Measurements from ENCODE around the gene GPATCH4.
"Not testable (repeated sequence)": the region's sequence is repeated elsewhere in the genome, so short reads cannot be mapped to it uniquely, and the experiment has no call there.

The GPATCH4 gene

DNA sequence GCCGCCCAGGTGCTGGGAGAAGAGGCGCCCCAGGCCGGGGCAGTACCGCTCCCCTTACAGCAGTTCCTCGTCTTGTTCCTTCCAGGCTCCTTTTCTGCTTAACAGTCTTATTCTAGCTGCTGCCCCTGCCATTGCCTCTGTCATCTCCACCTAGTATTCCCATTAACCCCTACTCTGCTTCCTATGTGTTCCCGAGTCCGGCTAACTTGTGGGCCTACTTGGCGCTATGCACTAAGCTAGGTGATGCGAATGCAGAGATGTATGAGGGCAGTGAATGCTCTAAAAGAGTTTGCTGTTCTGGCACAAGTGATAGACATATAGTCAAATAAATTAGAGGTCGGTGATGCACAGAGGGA lies 28.6 kb downstream of the GPATCH4 start:
- no peak for DNase-seq

DNA sequence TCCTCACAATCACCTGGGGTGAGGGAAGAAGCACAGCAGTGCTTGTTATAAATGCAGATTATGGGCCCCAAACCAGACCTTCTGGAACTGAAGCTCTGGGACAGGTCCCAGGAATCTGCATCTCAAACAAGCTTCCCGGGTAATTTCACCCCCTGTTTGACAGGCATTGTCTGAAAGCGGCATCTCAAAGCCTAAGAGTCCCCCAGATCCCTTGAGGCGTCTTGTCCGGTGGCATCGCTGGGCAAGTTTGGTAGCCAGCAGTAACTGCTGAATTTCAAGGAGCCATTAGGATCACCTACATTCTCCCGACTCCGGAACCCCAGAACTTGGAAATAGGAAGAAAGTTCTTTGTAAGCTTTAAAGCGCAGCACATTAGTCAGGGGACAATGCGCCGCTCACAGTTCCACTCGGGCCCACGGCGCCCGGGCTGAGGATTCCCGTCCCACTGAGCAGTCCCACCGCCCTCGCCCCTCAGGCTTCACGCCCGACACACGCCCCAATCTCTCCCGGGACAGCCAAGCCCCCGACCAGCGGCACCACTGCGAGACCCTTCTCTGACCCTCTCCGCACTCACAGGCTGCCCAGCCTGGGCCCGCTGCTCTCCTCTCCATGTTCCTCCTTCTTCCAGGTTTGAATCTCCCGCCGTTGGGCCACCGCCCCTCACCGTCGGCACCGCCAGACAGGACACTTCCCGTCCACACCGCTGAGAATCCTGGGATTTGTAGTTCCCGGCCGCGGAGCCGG lies 29.2 kb downstream of the GPATCH4 start, which contains the start of gene IQGAP3:
Gene IQGAP3, minus strand, starts transcription at position 647 of the 744 bp plus-strand sequence. Its CDS starts 36 bp downstream, at position 611.
- DNase-seq, result peak; percentile 66

DNA sequence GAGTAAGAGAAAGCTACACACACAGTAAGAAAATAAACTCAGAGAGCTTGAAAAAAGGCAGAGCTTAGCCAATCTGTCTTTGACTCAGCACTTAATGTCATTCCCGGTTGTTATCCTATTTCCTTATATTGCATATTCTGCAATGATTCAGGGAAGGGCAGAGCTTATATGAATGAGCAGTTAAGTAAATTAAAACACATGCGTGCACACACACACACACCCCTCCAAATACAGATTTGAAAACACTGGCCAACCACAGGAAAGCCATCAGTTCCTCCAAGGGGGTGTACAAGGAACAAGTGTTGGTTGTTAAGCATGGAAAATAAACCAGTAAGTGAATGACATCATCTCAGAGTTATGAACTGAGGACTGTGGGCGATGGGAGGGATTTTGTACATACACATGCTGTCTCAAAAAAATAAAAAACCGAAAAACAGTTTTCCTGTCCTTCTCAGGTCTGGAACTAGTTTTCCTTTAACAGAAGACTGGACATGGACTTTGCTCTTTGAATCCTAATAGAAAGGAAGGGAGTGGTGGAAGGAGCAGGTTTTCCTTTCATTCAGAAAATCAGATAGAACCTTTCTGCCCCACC lies 29.9 kb downstream of the GPATCH4 start:
- no peak for DNase-seq

DNA sequence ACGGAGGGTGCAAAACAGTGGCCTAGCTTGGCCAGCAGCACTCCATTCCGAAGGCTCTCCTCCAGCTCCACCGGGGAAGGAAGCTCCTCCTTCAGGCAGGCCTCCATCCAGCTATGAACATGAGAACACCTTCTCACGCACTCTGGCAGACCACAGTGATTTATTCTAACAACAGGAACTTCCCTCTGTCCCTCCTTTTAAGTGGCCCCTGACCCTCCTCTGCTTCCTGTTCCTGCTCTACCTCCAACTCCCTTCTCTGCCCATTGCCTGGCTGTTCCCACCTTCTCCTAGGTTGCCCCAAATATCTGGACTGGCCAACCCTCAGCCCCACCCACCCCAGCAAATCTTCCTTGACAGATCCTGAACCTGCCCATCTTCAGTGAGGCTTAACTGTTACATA lies 34.8 kb downstream of the GPATCH4 start:
- no peak for DNase-seq

DNA sequence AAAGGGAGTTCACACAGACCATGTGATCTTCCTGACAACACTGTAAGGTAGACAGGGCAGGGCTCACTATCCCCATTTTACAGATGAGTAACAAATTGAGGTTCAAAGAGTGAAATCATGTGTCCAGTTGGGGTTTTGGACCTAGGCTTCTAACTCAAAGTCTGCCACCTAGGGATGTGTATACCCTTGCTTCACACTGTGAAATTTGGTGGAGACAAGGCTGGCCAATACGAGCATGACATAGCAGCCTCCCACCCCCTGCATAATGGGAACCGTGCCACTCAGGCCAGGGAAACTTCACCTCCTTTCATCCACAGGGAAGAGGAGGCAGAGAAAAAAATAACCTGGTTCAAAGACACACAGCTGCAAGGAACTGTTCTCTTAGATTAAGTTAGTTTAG lies 35.8 kb downstream of the GPATCH4 start:
- DNase-seq, result no peak

DNA sequence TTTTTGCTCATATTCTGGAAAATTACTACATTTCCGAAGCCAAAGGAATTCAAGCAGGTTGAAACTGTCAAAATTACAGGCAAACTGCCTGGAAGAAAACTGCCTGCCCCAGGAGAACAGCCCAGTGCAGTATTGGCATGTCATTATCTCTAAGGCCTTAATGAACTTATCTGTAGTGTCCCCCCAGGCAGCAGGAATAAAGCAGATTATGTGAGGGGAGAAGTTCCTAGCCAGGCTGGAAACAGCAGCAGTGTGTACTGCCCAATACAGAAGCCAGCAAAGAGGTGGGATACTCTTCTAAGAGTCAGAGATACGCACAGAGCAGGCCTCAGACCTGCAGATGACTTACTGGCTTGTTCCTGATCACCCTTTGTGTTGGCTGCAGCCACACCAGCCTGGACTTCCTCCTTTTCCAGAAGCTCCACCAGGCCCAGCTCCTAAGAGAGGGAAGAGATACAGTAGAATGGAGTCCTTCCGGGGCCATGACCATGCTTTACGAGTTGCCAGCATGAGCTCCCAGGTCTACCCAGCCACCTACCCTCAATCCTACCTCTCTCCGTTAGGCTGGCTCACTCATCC lies 40.6 kb downstream of the GPATCH4 start:
- no peak for DNase-seq

DNA sequence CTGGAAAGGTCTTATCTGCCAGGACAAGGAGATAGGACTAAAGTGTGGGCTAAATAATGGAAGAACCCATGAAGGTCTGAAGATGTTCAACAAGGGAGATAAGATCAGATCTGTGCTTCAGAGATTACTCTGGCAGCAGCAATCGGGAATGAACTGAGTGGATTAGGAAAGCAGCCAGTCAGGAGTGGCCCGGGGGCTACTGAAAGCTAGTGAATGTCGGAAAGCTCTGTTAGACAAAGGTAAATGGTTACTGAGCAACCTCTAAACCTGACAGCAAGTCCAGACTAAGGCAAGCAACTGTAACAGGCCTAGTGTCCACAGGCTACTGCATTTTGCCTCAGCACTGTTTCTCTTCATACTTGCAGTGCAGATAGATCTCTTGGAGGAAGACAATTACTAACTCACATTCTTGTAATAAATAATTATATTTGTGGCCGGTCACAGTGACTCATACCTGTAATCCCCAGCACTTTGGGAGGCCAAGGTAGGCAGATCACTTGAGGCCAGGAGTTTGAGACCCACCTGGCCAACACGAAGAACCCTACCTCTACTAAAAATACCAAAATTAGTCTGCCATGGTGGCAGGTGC lies 41.4 kb downstream of the GPATCH4 start:
- no peak for DNase-seq

DNA sequence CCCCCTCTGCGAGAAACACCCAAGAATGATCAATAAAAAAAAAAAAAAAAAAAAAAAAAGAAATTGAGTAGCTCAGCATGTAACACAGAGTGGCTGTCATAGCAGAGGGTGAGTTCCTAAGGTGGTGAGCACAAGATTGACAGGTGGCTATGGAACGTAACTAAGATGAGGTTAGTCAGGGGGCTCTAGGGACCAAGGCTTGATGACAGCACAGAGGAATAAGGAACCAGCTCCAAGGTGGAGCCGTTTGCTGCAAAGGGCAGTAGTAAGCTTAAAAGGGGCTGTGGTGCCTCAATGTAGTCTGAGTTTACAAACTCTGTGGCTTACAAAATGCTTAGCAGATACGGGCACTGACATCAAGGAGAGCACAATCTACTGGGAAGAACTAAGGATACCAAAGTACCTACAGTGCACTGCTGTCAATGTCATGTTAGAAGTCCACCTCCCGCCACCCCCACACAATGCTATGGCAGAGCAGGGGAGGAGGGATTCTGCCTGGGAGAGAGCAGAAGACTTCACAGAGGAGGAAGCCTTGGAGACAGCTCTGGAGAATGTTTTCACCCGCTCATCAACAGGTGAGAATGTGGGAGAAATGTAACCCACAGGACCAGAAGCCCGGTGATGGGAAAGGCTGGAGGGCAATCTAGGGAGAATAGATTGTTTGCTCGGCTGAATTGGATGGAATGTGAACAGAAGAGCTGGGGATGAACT lies 42.0 kb downstream of the GPATCH4 start:
- DNase-seq, result no peak

DNA sequence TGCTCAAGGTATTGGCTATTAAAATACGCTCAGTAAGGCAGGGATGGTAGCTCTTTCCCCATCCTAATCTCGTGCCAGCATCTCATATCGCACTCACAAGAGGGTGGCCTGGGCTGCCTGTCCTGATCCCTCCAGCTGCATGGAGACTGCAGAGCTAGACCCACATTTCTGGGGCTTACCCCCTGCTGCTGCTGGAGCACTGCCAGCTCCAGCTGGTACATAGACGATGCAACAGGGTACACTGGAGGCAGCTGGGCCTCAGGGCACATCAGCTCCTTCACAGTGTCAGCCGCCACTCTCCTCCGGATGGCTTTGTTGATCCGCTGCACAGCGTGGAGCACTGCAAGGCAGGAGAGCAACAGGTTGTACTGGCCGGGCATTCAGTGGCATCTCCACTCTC lies 44.9 kb downstream of the GPATCH4 start:
- no peak for DNase-seq

DNA sequence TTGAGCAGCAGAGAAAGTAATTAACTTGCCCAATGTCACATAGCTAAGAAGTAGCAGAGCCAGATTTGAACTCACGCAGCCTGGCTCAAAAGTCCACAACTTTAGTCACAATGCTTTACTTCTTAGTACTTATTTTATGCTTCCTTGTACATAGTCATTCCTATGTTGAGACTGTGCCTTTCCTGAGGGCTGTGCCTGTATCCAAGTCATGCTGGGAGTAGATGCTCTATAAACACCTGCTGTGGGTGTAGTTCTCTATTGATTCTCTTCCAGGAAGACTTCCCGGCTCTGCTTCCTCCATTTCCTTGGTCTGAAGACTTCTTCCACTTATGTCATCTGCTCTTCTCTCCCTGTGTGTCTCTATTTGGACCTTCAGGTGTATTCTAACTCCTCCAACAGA lies 45.6 kb downstream of the GPATCH4 start:
- DNase-seq, result no peak

DNA sequence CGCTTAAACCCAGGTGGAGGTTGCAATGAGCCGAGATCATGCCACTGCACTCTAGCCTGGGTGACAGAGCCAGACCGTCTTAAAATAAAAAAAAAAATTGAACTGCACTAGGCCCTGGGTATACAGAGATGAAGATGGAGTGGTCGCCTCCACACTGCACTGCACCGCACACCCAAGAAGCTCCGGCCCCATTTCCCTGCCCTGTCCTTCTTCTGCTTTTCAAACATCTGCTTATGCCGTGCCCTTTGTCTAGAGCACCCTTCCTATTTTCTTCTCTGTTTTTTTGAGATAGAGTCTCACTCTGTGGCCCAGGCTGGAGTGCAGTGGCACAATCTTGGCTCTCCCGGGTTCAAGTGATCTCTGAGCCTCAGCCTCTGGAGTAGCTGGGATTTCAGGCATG lies 46.3 kb downstream of the GPATCH4 start:
- no peak for DNase-seq

DNA sequence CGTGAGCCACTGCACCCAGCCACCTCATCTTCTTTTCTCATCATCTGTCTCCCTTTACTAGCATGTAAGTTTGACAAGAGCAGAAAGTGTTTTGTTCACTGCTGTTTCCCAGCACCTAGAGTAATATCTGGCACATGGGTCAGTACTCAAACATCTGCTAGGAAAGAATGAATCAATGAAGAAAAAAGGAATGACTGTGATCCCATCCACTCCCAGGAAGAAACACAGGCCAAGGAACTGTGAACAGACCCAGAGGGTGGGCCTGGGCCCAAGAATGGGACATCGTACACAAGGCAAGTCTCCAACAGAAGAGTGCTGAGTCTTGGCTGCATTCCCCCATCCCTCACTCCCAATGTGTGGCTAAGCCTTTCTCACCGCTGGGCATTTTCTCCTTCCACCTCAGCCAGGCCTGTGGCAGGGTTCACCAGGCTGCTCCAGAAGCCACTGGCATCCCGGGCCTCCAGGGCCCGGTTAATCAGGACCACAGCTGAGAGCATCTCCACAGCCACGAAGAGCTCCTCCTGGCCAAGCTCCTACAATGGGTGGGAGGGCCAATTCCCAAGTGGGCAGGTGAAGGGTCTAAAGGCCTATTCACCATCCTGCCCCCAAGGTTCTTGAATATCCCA lies 47.3 kb downstream of the GPATCH4 start:
- DNase-seq, result no peak

DNA sequence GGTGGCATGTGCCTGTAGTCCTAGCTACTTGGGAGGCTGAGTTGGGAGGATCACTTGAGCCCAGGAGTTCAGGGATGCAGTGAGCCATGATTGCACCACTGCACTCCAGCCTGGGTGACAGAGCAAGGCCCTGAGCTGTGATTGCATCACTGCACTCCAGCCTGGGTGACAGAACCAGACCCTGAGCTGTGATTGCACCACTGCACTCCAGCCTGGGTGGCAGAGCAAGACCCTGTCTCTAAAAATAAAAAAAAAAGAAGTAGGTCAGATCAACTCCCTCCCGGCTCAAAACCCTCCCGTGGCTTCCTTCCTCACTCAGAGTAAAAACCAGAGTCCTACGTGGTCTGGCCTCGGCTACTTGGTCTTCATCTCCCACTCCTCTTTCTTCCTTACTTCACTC lies 48.3 kb downstream of the GPATCH4 start:
- DNase-seq, result not testable (repeated sequence)

DNA sequence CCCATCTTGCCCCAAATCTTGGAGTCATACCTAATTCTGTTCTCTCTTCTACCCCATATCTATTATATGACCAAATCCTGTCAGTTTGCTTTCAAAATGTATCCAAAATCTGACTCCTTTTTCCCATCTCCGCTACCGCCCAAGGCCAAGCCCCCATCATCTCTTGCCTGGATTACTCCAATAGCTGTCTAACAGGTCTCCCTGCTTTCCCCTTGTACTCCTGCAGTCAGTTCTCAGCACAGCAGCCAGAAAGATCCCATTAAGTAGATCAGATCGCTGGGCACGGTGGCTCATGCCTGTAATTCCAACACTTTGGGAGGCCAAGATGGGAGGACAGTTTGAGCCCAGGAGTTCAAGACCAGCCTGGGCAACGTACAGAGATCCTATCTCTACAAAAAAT lies 48.8 kb downstream of the GPATCH4 start:
- no peak for DNase-seq

DNA sequence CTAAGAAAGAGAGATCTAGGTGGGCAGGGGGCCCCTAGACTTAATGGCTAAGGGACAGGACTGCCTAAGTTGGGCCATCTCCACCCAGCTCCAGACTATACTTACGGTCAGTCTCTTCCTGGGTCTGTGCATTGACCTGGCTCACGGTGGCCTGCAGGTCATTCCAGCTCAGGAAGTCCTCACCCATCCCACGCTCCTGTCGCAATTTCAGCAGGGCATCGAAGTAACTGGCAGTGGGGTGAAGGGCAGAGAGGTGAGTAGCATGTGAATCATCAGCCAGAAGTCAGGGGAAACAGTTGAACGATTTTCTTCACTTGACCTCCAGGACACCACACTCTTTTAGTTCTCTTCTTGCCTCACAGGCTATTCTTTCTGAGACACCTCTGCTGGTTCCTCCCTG lies 49.4 kb downstream of the GPATCH4 start:
- DNase-seq, result no peak

DNA sequence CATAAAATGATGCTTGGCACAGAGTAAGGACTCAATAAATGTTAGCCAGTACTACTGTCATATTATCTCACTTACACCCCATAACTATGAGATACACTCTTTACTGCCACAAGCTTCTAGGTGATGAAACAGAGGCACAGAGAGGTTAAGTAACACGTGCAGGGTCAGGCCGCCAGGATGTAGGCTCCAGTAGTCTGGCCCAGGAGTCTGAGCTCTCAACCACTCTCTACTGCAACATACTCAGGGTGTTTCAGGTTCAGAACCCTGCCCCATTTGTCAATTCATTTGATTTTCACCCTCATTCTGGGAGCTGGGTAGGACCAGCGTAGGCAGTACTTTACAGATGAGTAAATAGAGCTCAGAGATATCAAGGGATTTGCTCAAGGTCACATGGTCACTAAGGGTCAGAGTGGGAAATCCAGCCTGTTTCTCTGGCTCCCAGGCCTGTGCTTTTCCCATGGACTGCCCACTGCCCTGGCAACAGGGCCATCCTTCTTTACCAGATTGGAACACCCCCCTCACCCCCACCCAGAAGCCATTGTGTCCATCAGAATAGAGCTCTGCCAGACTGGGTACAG lies 50.1 kb downstream of the GPATCH4 start:
- no peak for DNase-seq

DNA sequence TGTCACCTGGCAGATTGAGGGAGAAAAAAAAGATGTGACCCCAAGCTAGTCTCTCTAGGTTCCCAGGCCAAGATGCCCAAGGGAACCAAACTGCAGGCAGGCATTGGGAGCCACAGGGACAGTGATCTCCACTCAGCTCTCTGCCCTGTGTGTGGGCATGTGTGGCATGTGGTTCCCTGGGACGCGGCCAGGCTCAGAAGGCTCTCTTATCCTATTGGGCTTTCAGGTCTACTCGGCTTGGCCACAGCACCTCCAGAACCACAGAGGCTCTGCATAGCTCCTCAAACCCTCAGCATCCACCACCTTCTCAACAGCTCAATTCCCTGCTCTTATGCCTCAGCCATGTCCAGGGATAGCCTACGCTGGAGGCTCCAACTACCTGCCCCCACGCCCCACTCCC lies 50.9 kb downstream of the GPATCH4 start:
- DNase-seq, result no peak

DNA sequence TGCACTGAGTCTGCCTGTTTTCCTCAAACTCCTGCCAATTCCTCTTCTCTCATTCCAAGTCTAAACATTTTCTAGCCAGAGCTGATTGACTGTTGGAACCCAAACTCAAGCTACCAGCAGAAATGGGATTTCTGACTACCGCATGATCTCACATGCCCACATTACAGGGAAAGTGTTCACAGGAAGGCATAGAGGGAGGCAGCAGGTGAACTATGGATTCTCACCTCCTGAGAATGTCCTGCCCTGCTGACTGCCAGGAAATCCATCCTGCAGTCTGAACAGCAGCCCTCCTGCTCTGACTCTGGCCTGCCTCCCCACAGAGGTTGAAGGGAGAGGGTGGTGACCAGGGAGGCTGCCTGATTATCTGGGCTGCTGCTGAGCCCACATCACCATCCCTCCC lies 51.4 kb downstream of the GPATCH4 start:
- DNase-seq, result no peak

DNA sequence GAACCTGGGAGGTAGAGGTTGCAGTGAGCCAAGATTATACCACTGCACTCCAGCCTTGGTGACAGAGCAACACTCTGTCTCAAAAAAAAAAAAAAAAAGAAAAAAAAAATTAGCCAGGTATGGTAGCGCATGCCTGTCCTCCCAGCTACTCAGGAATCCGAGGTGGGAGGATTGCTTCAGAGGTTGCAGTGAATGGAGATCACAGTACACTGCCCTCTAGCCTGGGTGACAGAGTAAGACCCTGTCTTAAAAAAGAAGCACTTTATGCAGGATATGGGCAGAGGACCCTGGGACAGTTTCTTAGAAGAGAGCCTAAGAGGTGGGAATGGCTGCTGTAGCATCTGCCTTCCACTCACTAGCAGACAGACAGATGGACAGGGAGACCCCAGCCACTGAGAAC lies 51.9 kb downstream of the GPATCH4 start:
- no peak for DNase-seq

DNA sequence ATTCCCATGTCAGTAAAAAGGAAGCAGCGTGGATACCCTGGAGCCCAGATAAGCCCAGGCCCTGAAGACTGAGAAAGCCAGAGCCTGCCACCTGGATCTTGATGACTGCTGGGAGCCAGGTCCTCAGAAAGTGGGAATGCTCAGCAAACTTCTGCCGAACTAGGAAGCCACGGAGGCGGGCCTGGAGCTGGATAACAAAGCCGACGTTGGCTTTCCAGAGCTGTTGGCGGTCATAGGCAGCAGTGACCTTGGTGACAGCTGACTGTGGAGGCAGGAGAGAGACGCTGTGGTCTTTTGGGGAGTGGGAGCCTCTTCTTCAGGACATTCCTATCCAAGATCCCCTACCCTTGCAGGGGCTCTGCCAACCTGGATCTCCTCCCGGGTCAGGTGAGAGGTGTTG lies 53.3 kb downstream of the GPATCH4 start:
- DNase-seq, result no peak

DNA sequence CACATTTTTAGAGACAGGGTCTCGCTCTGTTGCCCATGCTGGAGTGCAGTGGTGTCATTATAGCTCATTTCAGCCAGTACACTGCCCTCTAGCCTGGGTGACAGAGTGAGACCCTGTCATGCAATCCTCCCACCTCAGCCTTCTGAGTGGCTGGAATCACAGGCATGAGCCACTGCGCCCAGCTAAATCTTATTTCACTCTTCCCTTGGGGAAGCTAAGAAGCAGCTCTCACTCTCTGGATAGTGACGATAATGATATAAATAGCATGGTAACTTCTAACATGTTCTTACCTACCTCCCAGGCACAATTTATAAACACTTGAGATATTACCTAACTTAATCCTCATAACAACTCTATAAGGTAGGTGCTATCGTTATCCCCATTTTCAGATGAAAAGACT lies 53.8 kb downstream of the GPATCH4 start:
- no peak for DNase-seq

DNA sequence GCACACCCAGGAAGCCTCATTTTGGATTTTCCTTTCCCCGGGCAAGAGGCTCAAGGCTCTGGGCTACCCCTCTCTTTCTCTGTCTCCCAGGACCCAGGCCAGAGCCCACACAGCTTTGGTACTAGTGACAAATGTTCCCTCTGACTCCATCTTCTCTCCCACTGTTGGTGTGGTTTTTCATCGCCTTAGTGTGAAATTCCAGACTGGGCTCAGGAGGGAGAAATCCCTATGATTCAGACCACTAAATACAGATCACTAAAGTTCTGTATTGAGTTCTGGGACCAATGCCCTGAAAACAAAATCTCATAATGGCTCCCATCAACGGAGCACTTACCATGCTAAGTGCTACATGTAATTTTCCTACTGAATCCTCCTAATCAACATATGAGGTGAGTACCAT lies 55.0 kb downstream of the GPATCH4 start:
- DNase-seq, result no peak

Data from effector CD4-positive, alpha-beta T cell (primary cell).